AG04449 (cell line): Measurements from ENCODE around the gene RFX7.

Experiments
- CTCF ChIA-PET: fragments of 350-600 bp; formaldehyde crosslinking; extraction: SDS; loops from one replicate; lab custom pipeline; 2021; ENCODE audit warnings: antibody characterized with exemption; lab: Yijun Ruan, JAX
- POLR2A ChIA-PET: fragments of 400-600, 350-600 bp; formaldehyde crosslinking; extraction: SDS; loops from one replicate; lab custom pipeline; 2020; ENCODE audit warnings: antibody characterized with exemption, inconsistent platforms; lab: Yijun Ruan, JAX
- DNase-seq: peaks from one replicate; pipeline ENCODE4 v3.0.0-alpha.2; 2010; ENCODE audit warnings: low read depth, low spot score
- H3K4me3 ChIP-seq: 2 replicates; pipeline ENCODE4 v1.5.1; 2011; ENCODE audit warnings: low read depth, mild to moderate bottlenecking, control low read depth, low read length
- CTCF ChIP-seq: IDR thresholded peaks from one replicate; pipeline ENCODE4 v1.5.1; 2011; ENCODE audit warnings: mild to moderate bottlenecking, moderate library complexity, low read length, control low read depth, inconsistent platforms; ENCODE audit not compliant: insufficient read depth; ENCODE audit errors: missing control alignments

Gene RFX7

GRCh38 chr15:56051676-56052075 is 192.0 kb downstream of the RFX7 start:
- no peak for TF ChIP-seq CTCF
- DNase-seq = no peak
- ChIA-PET POLR2A (no interaction called here), CTCF (interaction anchor here (0.7 to 3.3 kb wide), 6 partner anchors 10 to 403 kb away, joined by 3 to 22 read pairs (median 5); no protein-coding TSS in a partner anchor)
- H3K4me3 ChIP-seq = no peak overlapping the region

GRCh38 chr15:56049577-56049976 is 194.1 kb downstream of the RFX7 start:
- POLR2A ChIA-PET = no interaction called here
- no peak overlapping the region for H3K4me3 ChIP-seq
- DNase-seq = no peak
- TF ChIP-seq CTCF = no peak
- CTCF ChIA-PET = no interaction called here

DNA sequence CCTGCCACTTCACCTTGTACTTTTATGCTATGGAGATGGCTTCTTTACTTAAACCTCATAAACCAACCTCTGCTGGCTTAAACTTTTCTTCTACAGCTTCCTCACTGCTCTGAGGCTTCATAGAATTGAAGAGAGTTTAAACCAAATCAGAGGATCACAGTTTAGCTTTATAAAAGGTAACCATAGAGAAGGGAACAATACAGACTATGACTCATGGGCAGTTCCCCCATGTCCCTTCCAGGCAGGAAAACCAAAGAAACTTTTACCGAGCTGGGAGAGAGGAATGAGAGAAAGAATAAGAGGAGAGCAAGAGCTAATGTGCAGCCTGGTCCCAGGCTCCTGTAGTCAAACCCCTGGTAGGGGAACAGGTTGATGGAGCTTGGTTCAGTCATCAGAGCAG is 196.3 kb downstream of the RFX7 start:
- ChIA-PET CTCF (interaction anchor here (1.2 to 1.5 kb wide), 3 partner anchors 10 to 150 kb away, joined by 3 to 4 read pairs (median 3); no protein-coding TSS in a partner anchor), POLR2A (no interaction called here)
- TF ChIP-seq CTCF = no peak
- DNase-seq = no peak
- no peak overlapping the region for H3K4me3 ChIP-seq

- ChIA-PET CTCF (interaction anchor here (0.8 to 1.1 kb wide), 2 partner anchors 8 to 13 kb away, joined by 3 to 4 read pairs; no protein-coding TSS in a partner anchor), POLR2A (no interaction called here)
- H3K4me3 ChIP-seq = no peak overlapping the region
- no peak for TF ChIP-seq CTCF
- DNase-seq = no peak
Measured at GRCh38 chr15:56045068-56045748, 198.5 kb downstream of the RFX7 start.

- ChIA-PET POLR2A (no interaction called here), CTCF (interaction anchor here (3.1 kb wide), 1 partner anchor 9 kb away, joined by 22 read pairs; no protein-coding TSS in a partner anchor)
- no peak for TF ChIP-seq CTCF
- DNase-seq = no peak
- H3K4me3 ChIP-seq = no peak overlapping the region
Measured at GRCh38 chr15:56042982-56043980, 200.4 kb downstream of the RFX7 start.
